Measurements from ENCODE around the gene ZSWIM4.

- TF ChIP-seq CTCF (IDR thresholded peaks at IDR 0.05) (no peak), POLR2A (IDR thresholded peaks at IDR 0.05) (no peak)
Measured at GRCh38 chr19:13782537-13782936, 12.7 kb upstream of the ZSWIM4 start.
